NB4 (cell line): ENCODE data around the gene CREB3L2.

Experiments used
- CTCF ChIP-seq: IDR thresholded peaks from one replicate; pipeline ENCODE4 v1.5.1; 2012; ENCODE audit warnings: low read depth, low read length
- MAX ChIP-seq: IDR thresholded peaks from 2 replicates; pipeline ENCODE4 v1.6.1; 2011; ENCODE audit warnings: low read depth, low read length

GRCh38 chr7:137934176-137934826 lies 67.6 kb downstream of the CREB3L2 start:
- TF ChIP-seq CTCF (no peak), MAX (peak; percentile 58)
